Measurements from ENCODE around the gene BCL2L1. TPM values are rescaled to one million over a fixed set of nuclear protein-coding genes. Genes with fewer than 3 reads are reported as not detected.

The BCL2L1 gene
- total and polyA plus RNA-seq, 7 donors, result 34.5 to 204 (median 58.1) TPM

DNA sequence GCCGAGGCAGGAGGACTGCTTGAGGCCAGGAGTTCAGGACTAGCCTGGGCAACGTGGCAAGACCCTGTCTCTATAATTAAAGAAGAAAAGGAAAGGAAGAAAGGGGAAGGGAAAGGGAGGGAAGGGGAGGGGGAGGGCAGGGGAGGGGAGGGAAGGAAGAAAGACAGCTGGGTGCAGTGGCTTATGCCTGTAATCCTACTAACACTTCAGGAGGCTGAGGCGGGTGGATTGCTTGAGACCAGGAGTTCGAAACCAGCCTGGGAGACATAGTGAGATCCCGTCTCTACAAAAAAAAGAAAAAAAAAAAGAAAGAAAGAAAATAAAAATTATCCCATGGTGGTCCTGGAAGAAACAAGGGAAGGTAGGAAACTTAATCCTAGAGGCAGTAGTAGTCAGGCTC is 33.5 kb downstream of the BCL2L1 start:
- intact Hi-C loops (cut with DNase I), result no loop called here
- H3K4me3 ChIP-seq, result no peak overlapping the region
- DNase-seq, result no peak
- ATAC-seq, result no peak
- TF ChIP-seq CTCF (IDR thresholded peaks at IDR 0.05), result no peak
- H3K36me3 ChIP-seq (ENCODE audit: insufficient read depth in 1 of 2, low read depth in 1 of 2), result peaks cover 8 to 22% of the 10 kb centered on the region in 2 donors
- H3K27me3 ChIP-seq (ENCODE audit: insufficient read depth in 3 of 3, low read length in 2 of 3), result no peaks in the 10 kb centered on the region
- 83 to 94% (median 89%) methylated on average over 5 of the region's 5 CpGs for WGBS, 3 donors
- peaks cover 47% of the 10 kb centered on the region for H3K4me1 ChIP-seq
- H3K9me3 ChIP-seq, result no peaks in the 10 kb centered on the region
- H3K27ac ChIP-seq, result no peak overlapping the region

- H3K27me3 ChIP-seq (ENCODE audit: insufficient read depth in 3 of 3, low read length in 2 of 3), result no peaks in the 10 kb centered on the region
- H3K36me3 ChIP-seq (ENCODE audit: insufficient read depth in 1 of 2, low read depth in 1 of 2), result peaks cover 8 to 22% of the 10 kb centered on the region in 2 donors
- 95 to 97% (median 96%) methylated on average over 3 of the region's 3 CpGs for WGBS, 3 donors
- DNase-seq (no peak), ATAC-seq (no peak)
- no peak overlapping the region for H3K27ac ChIP-seq
- no peak overlapping the region for H3K4me3 ChIP-seq
- TF ChIP-seq CTCF (IDR thresholded peaks at IDR 0.05), result no peak
- intact Hi-C loops (cut with DNase I), result no loop called here
- H3K4me1 ChIP-seq, result peaks cover 41% of the 10 kb centered on the region
- no peaks in the 10 kb centered on the region for H3K9me3 ChIP-seq
These were observed 34.9 kb downstream of the BCL2L1 start for GRCh38 chr20:31687777-31688176.

DNA sequence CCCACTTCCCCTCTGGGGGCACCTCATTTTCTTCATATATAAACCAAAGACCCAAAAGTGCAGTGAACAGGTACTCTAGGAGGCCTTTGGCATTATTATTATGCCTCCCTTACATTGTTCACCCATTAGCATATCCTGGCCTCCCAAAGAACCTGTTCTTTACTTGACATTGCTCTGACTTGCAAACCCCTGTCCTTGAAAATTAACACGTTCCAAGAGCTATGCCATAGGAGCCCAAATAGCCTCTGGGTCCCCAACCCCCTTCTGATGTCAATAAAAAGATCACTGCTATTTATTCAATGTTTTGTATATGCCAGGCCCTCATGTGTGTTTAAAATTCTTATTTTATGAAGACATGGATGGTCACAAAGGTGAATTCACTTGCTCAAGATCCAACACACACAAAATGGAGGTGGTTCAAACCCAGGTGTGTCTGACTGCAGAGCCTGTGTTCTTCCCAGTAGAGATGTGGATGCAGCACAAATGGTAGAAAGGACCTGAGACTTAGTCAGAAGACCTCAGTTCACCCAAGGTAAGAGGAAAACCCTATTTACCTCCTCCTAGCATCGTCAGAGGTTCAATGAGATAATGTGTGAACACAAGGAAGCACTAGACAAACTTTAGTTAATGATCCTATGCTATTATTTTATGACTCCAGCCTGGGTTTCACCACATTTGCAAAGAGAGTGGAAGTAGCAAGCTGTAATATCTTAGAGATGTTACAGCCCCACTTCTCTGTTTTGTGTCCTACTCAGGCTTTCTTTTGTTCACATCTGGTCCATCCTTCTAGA is 36.6 kb downstream of the BCL2L1 start:
- TF ChIP-seq CTCF (IDR thresholded peaks at IDR 0.05), result no peak
- no peak overlapping the region for H3K4me3 ChIP-seq
- DNase-seq (no peak), ATAC-seq (no peak)
- WGBS, 3 donors, result 94 to 100% (median 97%) methylated on average over 2 of the region's 2 CpGs
- peaks cover 39% of the 10 kb centered on the region for H3K4me1 ChIP-seq
- intact Hi-C loops (cut with DNase I), result no loop called here
- H3K27me3 ChIP-seq (ENCODE audit: insufficient read depth in 3 of 3, low read length in 2 of 3), result no peaks in the 10 kb centered on the region
- H3K27ac ChIP-seq, result no peak overlapping the region
- no peaks in the 10 kb centered on the region for H3K9me3 ChIP-seq
- H3K36me3 ChIP-seq (ENCODE audit: insufficient read depth in 1 of 2, low read depth in 1 of 2), result peaks cover 8 to 22% of the 10 kb centered on the region in 2 donors

GRCh38 chr20:31684153-31685015 is 38.3 kb downstream of the BCL2L1 start:
- WGBS, 3 donors, result 70 to 74% (median 72%) methylated on average over 11 of the region's 11 CpGs
- Histone ChIP-seq H3K27me3 (ENCODE audit: insufficient read depth in 3 of 3, low read length in 2 of 3) (no peaks in the 10 kb centered on the region), H3K4me1 (peaks cover 35% of the 10 kb centered on the region), H3K4me3 (no peak overlapping the region), H3K36me3 (ENCODE audit: insufficient read depth in 1 of 2, low read depth in 1 of 2) (peaks cover 13 to 18% of the 10 kb centered on the region in 2 donors), H3K9me3 (no peaks in the 10 kb centered on the region), H3K27ac (peak overlapping the region; percentile 42)
- DNase-seq (no peak), ATAC-seq (peak; percentile 36 to 66 (median 50))
- intact Hi-C loops (cut with DNase I), result no loop called here
- TF ChIP-seq CTCF (IDR thresholded peaks at IDR 0.05), result no peak

Measured in psoas muscle (tissue), 8 donors.